Osteocyte (in vitro differentiated cells): ENCODE results near the gene ZBTB7B. TPM values are rescaled to one million over a fixed set of nuclear protein-coding genes. Genes with fewer than 3 reads are reported as not detected.
A peak's percentile ranks its signal among the peaks of the same experiment; 100 is the strongest.

Experiments used
- DNase-seq: peaks from one replicate; pipeline ENCODE4 v3.0.0; 2021; ENCODE audit warnings: mixed read lengths; ENCODE audit not compliant: unreplicated experiment; ENCODE audit errors: extremely low spot score
- H3K27ac Mint-ChIP-seq: one replicate; pipeline ENCODE4 v1.8.0; 2021; ENCODE audit warnings: mild to moderate bottlenecking, mixed read lengths; ENCODE audit not compliant: unreplicated experiment
- H3K27me3 Mint-ChIP-seq: one replicate; pipeline ENCODE4 v1.8.0; 2021; ENCODE audit warnings: mixed read lengths; ENCODE audit not compliant: unreplicated experiment
- H3K36me3 Mint-ChIP-seq: one replicate; pipeline ENCODE4 v1.8.0; 2021; ENCODE audit warnings: mixed read lengths; ENCODE audit not compliant: unreplicated experiment
- H3K4me1 Mint-ChIP-seq: one replicate; pipeline ENCODE4 v1.8.0; 2021; ENCODE audit warnings: mixed read lengths; ENCODE audit not compliant: unreplicated experiment
- H3K4me3 Mint-ChIP-seq: one replicate; pipeline ENCODE4 v1.8.0; 2021; ENCODE audit warnings: mild to moderate bottlenecking, moderate library complexity, mixed read lengths; ENCODE audit not compliant: unreplicated experiment
- H3K9me3 Mint-ChIP-seq: one replicate; pipeline ENCODE4 v1.8.0; 2021; ENCODE audit warnings: mixed read lengths; ENCODE audit not compliant: unreplicated experiment
- CTCF ChIP-seq: fragments of 200-600 bp; sonication (generic); IDR thresholded peaks from 2 replicates; pipeline ENCODE4 v1.5.0; 2021; ENCODE audit warnings: antibody characterized with exemption, mild to moderate bottlenecking, moderate library complexity
- total RNA-seq: library from RNA; stranded (reverse); gene quantifications from 2 replicates; pipeline ENCODE4 v1.2.1, GENCODE V29; 2021

ZBTB7B gene
- total RNA-seq, 1 donor from 2014 or later = 37.8 TPM

GRCh38 chr1:155016231-155016831 lies 13.7 kb downstream of the ZBTB7B start:
- peak overlapping the region; percentile 88 for H3K27ac Mint-ChIP-seq
- peaks cover 32% of the 10 kb centered on the region for H3K4me1 Mint-ChIP-seq
- H3K9me3 Mint-ChIP-seq = no peaks in the 10 kb centered on the region
- H3K4me3 Mint-ChIP-seq = no peak overlapping the region
- no peaks in the 10 kb centered on the region for H3K27me3 Mint-ChIP-seq
- no peak for DNase-seq
- no peaks in the 10 kb centered on the region for H3K36me3 Mint-ChIP-seq
- TF ChIP-seq CTCF = no peak

GRCh38 chr1:155017041-155017945 lies 14.7 kb downstream of the ZBTB7B start:
- Mint-ChIP-seq H3K27ac (peak overlapping the region; percentile 88), H3K4me1 (peaks cover 37% of the 10 kb centered on the region)

GRCh38 chr1:155017946-155018316 lies 15.3 kb downstream of the ZBTB7B start:
- DNase-seq = no peak
- Mint-ChIP-seq H3K27me3 (no peaks in the 10 kb centered on the region), H3K36me3 (no peaks in the 10 kb centered on the region), H3K4me3 (peak overlapping the region; percentile 40), H3K4me1 (peaks cover 38% of the 10 kb centered on the region), H3K9me3 (no peaks in the 10 kb centered on the region), H3K27ac (peak overlapping the region; percentile 59)
- TF ChIP-seq CTCF = no peak

More at GRCh38 chr1:155017041-155017945, 14.7 kb downstream of the ZBTB7B start:
- Mint-ChIP-seq H3K9me3 (no peaks in the 10 kb centered on the region), H3K27me3 (no peaks in the 10 kb centered on the region), H3K4me3 (peak overlapping the region; percentile 40), H3K36me3 (no peaks in the 10 kb centered on the region)
- DNase-seq = peak; percentile 97
- TF ChIP-seq CTCF = peak; percentile 100

GRCh38 chr1:155018617-155019348 lies 16.2 kb downstream of the ZBTB7B start:
- Mint-ChIP-seq H3K4me1 (peaks cover 38% of the 10 kb centered on the region), H3K9me3 (no peaks in the 10 kb centered on the region), H3K27ac (peak overlapping the region; percentile 64), H3K36me3 (no peaks in the 10 kb centered on the region), H3K4me3 (no peak overlapping the region), H3K27me3 (no peaks in the 10 kb centered on the region)
- DNase-seq = no peak
- TF ChIP-seq CTCF = no peak
